ENCODE measurements around the gene UPF3A.
"Not testable (repeated sequence)": the region's sequence is repeated elsewhere in the genome, so short reads cannot be mapped to it uniquely, and the experiment has no call there.

UPF3A gene

GRCh38 chr13:114338959-114339358 lies 57.6 kb downstream of the UPF3A start:
- DNase-seq, result no peak

- no peak for DNase-seq
Observed at GRCh38 chr13:114339857-114340534, 58.6 kb downstream of the UPF3A start.

- no peak for DNase-seq
Observed at GRCh38 chr13:114341003-114341777, 59.8 kb downstream of the UPF3A start.

- DNase-seq, result not testable (repeated sequence)
Observed at GRCh38 chr13:114347256-114347655, 65.9 kb downstream of the UPF3A start.

GRCh38 chr13:114352763-114353162 lies 71.4 kb downstream of the UPF3A start:
- not testable (repeated sequence) for DNase-seq

- not testable (repeated sequence) for DNase-seq
Observed at GRCh38 chr13:114353382-114353781, 72.0 kb downstream of the UPF3A start.
